MCF 10A (cell line): Measurements from ENCODE around the gene C19orf12. TPM values are rescaled to one million over a fixed set of nuclear protein-coding genes. Genes with fewer than 3 reads are reported as not detected.
A peak's percentile ranks its signal among the peaks of the same experiment; 100 is the strongest.

ENCODE experiments used
- BruUV-seq: library from RNA; stranded (reverse); fragments of 400-500 nt; replicated peaks from 2 replicates; lab custom pipeline; 2021; lab: Mats Ljungman, UMichigan
- CTCF ChIA-PET: fragments of 300-600 bp; sonication (Branson Sonifier 250); formaldehyde crosslinking; extraction: SDS; loops from one replicate; lab custom pipeline; 2021; ENCODE audit warnings: antibody characterized with exemption, inconsistent platforms; lab: Yijun Ruan, JAX
- POLR2A ChIA-PET: fragments of 300-600, 350-650 bp; sonication (Branson Sonifier 250); formaldehyde crosslinking; extraction: SDS; loops from one replicate; lab custom pipeline; 2020; ENCODE audit warnings: antibody characterized with exemption, inconsistent platforms; lab: Yijun Ruan, JAX
- DNase-seq: peaks from one replicate; pipeline ENCODE4 v3.0.0-alpha.2; 2018; ENCODE audit not compliant: unreplicated experiment
- H3K27ac Mint-ChIP-seq: one replicate; pipeline ENCODE4 v1.8.0; 2022; ENCODE audit warnings: mild to moderate bottlenecking, low read depth, mixed read lengths; ENCODE audit not compliant: unreplicated experiment
- H3K27me3 Mint-ChIP-seq: one replicate; pipeline ENCODE4 v1.8.0; 2022; ENCODE audit warnings: mixed read lengths; ENCODE audit not compliant: insufficient read depth, unreplicated experiment
- H3K36me3 Mint-ChIP-seq: one replicate; pipeline ENCODE4 v1.8.0; 2022; ENCODE audit warnings: mild to moderate bottlenecking, moderate library complexity, mixed read lengths; ENCODE audit not compliant: insufficient read depth, unreplicated experiment
- H3K4me1 Mint-ChIP-seq: one replicate; pipeline ENCODE4 v1.8.0; 2022; ENCODE audit warnings: mixed read lengths; ENCODE audit not compliant: insufficient read depth, unreplicated experiment
- H3K4me3 Mint-ChIP-seq: one replicate; pipeline ENCODE4 v1.8.0; 2022; ENCODE audit warnings: mild to moderate bottlenecking, moderate library complexity, mixed read lengths; ENCODE audit not compliant: unreplicated experiment
- H3K9me3 Mint-ChIP-seq: one replicate; pipeline ENCODE4 v1.8.0; 2022; ENCODE audit warnings: mixed read lengths; ENCODE audit not compliant: unreplicated experiment
- intact Hi-C: fragments of 100-400 bp; cut with micrococcal nuclease; formaldehyde crosslinking; loops from 2 replicates; pipeline ENCODE4 v1.14.1; 2022
- total RNA-seq: library from RNA; stranded (reverse); gene quantifications from 2 replicates; pipeline ENCODE4 v1.2.3, GENCODE V29; 2022
- TF ChIP-seq, protein P1 (sequence below): fragments of 200-600 bp; IDR thresholded peaks from one replicate; pipeline ENCODE4 v1.8.0; 2022; ENCODE audit warnings: antibody characterized with exemption, mild to moderate bottlenecking; ENCODE audit not compliant: unreplicated experiment

Gene C19orf12
- total RNA-seq, 1 experiment from 2014 or later, result 21.6 TPM

DNA sequence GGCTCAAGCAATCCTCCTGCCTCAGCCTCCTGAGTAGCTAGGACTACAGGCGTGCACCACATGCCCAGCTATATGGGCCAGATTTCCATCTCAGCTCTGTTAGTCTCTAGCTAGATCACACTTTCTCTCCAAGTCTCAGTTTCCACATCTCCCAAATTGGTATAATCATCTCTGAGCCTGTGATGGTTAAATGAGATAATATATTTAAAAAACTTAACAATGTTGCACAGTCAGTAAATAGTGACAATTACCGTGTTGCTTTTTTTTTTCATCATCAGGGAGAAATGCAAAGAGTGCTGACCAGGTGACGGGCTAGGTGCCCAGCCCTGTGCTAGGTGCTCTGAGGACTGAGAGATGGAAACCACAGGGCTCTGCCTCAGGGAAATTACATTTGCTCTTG, 36.9 kb upstream of the C19orf12 start:
- CTCF ChIA-PET, result interaction anchor here (0.5 to 4.6 kb wide), 5 partner anchors 9 to 135 kb away, joined by 3 to 25 read pairs (median 3); no protein-coding TSS in a partner anchor
- POLR2A ChIA-PET, result no interaction called here
- no TSS peak for BruUV-seq
- H3K27me3 Mint-ChIP-seq, result peaks cover 19% of the 10 kb centered on the region
- H3K4me1 Mint-ChIP-seq, result no peaks in the 10 kb centered on the region
- H3K4me3 Mint-ChIP-seq, result no peak overlapping the region
- peaks cover 6% of the 10 kb centered on the region for H3K36me3 Mint-ChIP-seq
- intact Hi-C loops, result no loop called here
- DNase-seq, result no peak
- TF ChIP-seq, protein P1, sequence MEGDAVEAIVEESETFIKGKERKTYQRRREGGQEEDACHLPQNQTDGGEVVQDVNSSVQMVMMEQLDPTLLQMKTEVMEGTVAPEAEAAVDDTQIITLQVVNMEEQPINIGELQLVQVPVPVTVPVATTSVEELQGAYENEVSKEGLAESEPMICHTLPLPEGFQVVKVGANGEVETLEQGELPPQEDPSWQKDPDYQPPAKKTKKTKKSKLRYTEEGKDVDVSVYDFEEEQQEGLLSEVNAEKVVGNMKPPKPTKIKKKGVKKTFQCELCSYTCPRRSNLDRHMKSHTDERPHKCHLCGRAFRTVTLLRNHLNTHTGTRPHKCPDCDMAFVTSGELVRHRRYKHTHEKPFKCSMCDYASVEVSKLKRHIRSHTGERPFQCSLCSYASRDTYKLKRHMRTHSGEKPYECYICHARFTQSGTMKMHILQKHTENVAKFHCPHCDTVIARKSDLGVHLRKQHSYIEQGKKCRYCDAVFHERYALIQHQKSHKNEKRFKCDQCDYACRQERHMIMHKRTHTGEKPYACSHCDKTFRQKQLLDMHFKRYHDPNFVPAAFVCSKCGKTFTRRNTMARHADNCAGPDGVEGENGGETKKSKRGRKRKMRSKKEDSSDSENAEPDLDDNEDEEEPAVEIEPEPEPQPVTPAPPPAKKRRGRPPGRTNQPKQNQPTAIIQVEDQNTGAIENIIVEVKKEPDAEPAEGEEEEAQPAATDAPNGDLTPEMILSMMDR, result no peak
- H3K9me3 Mint-ChIP-seq, result no peaks in the 10 kb centered on the region
- no peak overlapping the region for H3K27ac Mint-ChIP-seq

DNA sequence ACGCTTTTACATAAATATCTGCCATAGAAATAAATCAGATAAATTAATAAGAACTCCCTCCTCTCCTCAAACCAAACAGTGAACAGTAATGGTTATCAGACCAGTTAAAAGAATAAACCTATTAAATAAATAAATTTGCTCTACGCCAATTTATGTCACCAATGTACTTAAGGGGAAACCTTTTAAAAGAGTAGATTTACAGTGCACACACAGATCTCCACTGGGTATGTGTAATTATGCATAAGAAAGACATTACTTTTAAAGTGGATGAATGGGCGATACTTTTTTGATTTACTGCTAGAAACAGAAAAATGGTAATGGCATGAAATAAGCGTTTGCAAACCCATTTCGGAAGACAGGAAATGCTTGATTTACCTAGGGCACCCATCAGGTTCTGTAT, 34.9 kb upstream of the C19orf12 start:
- H3K27ac Mint-ChIP-seq, result no peak overlapping the region
- H3K9me3 Mint-ChIP-seq, result no peaks in the 10 kb centered on the region
- ChIA-PET POLR2A (no interaction called here), CTCF (interaction anchor here (1.1 to 4.6 kb wide), 2 partner anchors 11 to 398 kb away, joined by 7 to 25 read pairs; no protein-coding TSS in a partner anchor)
- peaks cover 6% of the 10 kb centered on the region for H3K36me3 Mint-ChIP-seq
- no peak for DNase-seq
- peaks cover 19% of the 10 kb centered on the region for H3K27me3 Mint-ChIP-seq
- H3K4me1 Mint-ChIP-seq, result no peaks in the 10 kb centered on the region
- intact Hi-C loops, result no loop called here
- no peak overlapping the region for H3K4me3 Mint-ChIP-seq
- BruUV-seq, result no TSS peak
- TF ChIP-seq, protein P1, result no peak

DNA sequence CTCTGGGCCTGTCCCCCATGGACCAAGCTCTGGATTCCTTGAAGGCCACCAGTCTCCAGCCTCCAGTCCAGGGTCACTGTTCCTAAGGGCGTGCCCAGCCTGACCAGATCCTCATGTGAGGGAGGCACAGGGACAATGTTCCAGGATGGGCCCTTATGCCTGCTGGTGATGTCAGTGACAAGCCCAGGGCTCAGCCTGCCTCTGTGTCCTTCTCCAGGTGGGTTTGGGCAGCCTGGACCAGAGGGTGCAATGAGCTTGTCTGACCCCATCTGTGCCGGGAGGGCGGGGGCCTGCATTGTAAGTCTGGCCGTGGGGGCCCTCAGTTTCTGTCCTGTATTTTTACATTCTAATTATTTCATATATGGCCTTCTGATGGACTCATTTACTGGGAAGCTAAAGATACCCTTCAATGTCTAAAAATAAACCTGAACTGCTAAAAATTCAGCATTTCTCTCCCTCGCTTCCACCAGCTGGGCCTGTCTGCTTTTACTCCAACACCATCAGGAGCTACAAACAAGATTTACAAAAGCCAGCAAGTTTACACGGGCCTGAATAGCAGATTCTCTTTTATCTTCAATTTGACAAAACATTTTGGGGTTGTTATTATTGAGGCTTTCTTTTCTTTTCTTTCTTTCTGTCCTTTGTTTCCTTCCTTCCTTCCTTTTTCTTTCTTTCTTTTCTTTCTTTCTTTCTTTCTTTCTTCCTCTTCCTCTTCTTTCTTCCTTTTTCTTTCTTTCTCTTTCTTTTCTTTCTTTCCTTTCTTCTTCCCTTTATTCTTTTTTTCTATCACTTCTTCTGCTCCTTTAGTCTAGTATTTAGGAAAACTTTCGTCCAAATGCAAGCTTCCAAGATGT, 34.2 kb upstream of the C19orf12 start:
- Mint-ChIP-seq H3K27me3 (peaks cover 19% of the 10 kb centered on the region), H3K36me3 (peaks cover under 1% of the 10 kb centered on the region), H3K9me3 (no peaks in the 10 kb centered on the region), H3K4me3 (no peak overlapping the region), H3K27ac (no peak overlapping the region), H3K4me1 (no peaks in the 10 kb centered on the region)
- TF ChIP-seq, protein P1, result no peak
- ChIA-PET CTCF (interaction anchor here (1.1 to 4.6 kb wide), 4 partner anchors 12 to 901 kb away, joined by 3 to 25 read pairs (median 5); no protein-coding TSS in a partner anchor), POLR2A (no interaction called here)
- intact Hi-C loops, result no loop called here
- no peak for DNase-seq
- no TSS peak for BruUV-seq

GRCh38 chr19:29745253-29745652, 30.2 kb upstream of the C19orf12 start:
- no TSS peak for BruUV-seq
- H3K4me1 Mint-ChIP-seq, result no peaks in the 10 kb centered on the region
- H3K27ac Mint-ChIP-seq, result no peak overlapping the region
- H3K9me3 Mint-ChIP-seq, result no peaks in the 10 kb centered on the region
- CTCF ChIA-PET, result interaction anchor here (0.7 kb wide), 1 partner anchor 20 kb away, joined by 3 read pairs; no protein-coding TSS in a partner anchor
- no peak for DNase-seq
- H3K27me3 Mint-ChIP-seq, result peaks cover 26% of the 10 kb centered on the region
- POLR2A ChIA-PET, result no interaction called here
- TF ChIP-seq, protein P1, result peak; percentile 9
- no peak overlapping the region for H3K4me3 Mint-ChIP-seq
- intact Hi-C loops, result no loop called here
- H3K36me3 Mint-ChIP-seq, result no peaks in the 10 kb centered on the region
